Measurements from ENCODE around the gene CENPB.

The CENPB gene

DNA sequence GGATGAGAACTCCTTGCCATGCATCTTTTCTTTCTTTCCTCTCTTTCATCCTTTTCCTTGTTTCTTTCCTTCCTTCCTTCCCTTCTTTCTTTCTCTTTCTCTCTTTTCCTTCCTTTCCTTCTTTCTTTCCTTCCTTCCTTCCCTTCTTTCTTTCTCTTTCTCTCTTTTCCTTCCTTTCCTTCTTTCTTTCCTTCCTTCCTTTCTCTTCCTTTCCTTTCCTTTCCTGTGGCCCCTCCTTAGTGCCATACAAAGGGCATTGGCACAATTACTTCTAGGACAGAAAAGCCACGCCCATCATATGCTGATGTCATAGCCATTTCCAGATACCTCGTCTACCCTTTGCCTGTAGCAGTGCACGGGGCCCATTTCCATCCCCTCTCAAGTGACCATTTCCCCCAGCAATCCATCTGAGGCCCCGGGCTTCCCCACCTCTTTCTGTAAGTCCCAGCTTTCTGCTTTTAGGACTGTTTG is 2.2 kb upstream of the CENPB start:
- DNase-seq (ENCODE audit: low read depth, low spot score): no peak

DNA sequence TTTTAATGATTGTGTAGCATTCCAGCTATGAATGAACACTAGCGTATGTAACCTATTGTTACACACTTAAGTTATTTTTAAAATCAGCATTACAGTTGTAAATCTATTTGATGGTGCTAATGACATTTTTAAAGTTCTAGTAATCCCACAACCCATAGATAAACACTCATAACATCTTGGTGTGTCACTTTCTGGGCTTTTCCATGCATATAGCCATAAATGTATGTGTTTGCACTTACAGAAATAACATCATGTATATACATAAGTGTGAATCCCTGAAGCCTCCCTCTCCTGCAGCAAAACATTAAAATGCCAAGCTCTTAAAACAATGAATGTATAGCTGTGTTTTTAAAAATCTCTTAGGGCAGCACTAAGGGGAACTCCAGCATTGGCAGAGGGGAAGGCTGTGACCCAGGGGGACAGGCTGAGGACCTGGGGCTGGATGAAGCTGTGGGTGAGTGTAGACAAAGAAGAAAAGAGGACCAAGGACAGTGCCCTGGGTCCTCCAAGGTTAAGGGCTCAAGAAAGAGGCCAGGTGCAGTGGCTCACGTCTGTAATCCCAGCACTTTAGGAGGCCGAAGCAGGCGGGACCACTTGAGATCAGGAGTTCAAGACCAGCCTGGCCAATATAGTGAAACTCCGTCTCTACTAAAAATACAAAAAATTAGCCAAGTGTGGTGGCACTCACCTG is 929 bp upstream of the CENPB start:
- DNase-seq (ENCODE audit: low read depth, low spot score): no peak

DNA sequence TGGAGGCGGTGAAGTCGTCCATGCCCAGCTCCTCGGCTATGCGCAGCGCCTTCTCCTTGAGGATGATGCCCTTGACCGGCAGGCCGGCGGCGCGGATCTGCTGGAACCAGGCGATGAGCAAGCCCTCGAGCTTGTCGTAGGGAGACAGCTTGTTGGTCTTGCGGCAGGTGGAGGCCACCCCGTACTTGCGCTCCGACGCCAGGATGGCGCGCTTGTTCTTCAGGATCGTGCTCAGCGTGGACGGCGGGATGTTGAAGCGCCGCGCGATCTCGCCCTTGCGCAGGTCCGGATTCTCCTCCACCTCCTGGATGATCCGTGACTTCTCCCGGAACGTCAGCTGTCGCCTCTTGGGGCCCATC is 435 bp downstream of the CENPB start:
- DNase-seq (ENCODE audit: low read depth, low spot score): no peak

DNA sequence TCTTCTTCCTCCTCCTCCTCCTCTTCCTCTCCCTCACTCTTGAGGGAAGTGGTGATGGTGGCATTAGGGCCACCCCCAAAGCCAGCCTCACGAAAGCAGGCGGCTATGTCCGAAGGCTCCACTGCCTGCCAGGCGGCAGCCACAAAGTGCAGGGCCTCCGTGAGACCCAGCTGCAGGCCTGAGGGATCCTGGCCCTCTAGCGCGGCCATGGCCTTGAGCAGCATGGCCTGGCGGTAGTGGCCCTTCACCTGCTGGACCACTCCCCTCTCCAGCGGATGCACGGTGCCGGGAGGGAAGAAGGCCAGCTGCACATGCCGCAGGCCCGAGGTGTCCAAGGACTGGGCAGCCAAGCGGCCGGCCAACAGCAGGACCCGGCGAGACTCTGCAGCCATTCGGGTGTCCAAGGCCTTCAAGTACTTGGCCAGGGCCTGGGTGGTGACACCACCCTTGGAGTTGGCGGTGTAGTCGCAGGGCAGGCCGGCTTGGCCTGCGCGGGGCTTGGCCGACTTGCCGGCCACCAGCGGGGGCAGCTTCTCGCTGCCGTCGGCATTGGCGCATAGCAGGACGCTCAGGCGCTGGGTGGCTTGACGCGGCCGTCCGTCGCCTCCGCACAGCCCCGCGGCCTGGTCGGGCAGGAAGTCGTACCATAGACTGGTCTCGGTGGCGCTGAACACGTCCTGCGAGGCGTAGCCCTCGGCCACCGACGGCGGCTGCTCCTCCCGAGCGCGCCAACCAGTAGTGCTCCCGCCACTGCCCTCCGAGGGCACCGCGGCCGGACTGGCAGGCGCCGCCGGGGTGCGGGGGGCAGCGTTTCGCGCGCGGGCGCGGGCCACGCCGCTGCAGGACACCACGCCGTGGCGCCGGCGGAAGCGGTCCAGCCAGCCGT is 1.1 kb downstream of the CENPB start:
- no peak for DNase-seq (ENCODE audit: low read depth, low spot score)

DNA sequence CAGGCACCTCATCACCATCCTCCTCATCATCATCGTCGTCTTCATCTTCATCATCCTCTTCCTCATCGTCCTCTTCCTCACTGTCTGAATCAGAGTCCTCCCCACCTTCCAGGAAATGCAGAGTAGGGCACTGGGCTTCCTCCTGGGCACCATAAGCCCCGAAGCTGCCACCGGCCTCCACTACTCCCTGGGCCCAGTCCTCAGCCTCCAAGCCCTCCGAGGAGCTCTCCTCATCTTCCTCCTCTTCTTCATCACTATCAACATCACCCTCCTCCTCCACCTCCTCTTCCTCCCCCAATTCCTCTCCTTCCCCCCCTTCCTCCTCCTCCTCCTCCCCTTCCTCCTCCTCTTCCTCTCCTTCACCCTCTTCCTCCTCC is 1.7 kb downstream of the CENPB start:
- no peak for DNase-seq (ENCODE audit: low read depth, low spot score)

DNA sequence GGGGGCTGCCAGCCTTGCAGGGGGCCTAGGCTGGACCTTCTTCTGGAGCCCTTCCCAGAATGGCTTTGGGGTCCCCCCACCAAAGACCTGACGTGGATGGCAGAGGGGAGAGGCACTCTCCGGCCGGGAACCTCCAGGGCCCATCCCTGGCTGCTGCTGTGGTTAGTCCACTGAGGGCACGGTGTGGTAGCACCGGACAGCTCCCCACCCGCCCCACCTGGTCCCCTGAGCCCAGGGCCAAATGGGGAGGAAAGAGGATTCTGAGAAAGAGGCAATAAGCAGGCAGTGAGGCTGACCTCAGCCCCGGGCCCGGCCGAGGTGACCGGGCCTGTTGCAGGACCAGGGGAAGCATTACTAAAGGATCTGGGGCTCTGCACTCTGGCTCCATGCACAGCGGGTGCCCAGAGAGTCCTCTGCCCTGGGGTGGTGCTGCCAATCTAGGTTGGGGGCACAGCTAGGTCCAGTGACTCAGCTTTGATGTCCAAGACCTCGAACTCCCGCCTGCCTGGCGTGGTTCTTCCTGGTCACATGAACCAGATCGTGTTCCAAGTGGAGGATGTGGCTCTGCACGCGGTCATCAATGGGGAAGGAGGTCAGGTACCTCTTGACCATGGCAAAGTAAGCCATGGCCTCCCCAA is 2.2 kb downstream of the CENPB start:
- DNase-seq (ENCODE audit: low read depth, low spot score): no peak

DNA sequence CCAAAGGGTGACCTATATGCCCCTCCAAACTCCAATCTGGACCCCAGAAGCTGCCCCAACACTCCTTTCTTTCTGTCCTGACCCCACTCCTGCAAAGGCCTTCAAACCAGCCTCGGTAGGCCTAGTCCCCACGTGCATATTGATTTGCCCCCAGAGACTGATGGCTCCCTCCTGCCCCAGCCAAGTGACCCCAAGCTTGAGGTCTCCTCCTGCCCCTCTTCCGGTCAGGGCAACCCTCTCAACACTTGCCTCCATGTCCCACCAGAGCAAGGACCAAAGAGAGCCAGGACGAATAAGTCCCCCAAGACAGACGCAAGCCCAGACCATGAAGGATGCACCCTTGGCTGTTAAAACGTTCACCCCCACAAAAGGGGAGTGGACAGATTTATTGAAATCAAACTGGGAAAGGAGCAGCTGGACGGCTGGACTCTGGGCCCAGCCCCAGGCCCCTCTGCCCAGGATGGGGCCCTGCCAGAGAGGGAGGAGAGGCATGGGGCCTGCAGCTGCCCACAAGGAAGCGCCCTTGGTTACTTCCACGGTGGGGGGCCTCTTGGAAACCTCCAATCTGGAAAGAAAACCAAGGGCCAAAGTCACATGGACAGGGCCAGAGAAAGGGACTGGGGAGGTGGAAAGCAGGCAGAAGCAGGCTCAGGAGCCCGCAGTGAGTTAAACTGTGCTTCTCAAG is 2.9 kb downstream of the CENPB start:
- no peak for DNase-seq (ENCODE audit: low read depth, low spot score)

DNA sequence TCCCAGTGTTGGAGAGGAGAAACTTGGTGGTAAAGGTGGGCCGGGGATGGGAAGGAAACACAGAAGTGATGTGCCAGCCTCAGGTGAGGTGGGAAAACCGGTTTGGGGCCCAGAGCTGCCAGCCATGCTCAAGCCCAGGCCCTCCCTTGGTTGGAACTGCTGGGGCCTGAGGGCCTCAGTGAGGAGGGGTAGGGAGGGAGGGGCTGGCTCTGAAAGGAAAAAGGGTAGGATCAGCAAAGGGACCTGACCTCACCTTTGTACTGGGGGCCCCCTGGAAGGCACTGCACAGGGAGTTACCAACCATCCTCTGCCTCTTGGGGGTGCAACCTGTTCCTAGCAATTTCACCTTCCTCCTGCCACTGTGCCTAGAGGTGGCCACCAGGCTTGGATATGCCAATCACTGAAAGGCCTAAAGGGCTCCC is 3.5 kb downstream of the CENPB start:
- DNase-seq (ENCODE audit: low read depth, low spot score): no peak

DNA sequence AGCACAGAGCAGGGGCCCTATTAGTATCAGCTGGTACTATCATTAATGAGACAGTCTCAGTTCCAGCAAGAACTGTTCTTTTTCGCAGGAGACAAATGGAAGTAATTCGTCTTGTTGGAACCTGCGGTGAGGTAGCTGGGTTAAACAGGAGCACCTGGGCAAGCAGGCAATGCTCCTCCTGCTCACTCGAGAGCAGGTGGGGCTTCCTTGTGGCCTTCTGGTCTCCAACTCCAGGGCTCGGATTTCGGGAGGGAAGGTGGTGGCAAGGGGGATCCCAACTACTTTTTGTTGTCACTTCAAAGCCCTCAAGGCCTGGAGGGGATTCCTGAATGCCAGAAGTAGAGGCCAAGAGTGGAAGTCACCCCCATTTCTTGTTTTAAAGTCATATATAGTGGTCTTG is 3.9 kb downstream of the CENPB start:
- DNase-seq (ENCODE audit: low read depth, low spot score): no peak

DNA sequence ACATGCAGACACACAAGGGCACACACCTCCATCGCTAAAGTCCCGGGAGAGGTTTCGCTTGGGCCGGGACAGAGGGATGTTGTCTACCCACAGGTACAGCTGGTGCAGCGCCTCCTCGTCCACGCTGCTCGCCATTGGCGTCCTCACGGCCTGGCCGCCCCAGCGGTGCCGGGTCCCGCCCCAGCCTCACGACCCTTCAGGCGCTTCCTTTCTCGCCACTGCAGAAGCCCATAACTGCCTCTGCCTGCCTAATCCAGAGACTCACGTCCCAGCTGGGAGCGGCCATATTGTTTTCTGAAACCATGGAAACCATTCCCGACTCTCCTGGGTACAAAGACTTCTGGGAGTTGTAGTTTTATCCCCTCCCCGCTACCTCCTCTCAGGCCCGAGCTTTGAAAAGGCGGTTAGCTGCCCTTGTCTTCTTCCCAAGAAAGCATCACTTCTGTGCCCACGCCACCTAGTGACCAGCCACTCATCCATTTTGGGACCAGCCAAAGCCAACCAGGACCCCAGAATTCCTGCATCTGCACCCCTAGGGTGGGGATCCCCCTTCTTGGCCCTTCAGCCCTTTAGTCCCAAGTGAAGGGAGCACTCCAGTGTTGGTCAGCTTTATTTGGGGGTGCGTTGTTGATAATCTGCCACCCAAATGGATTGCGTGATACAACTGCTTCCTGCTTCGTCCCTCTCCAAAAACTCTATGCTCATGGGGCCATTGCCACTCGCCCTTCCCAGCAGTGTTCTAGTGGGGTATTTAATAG is 5.2 kb downstream of the CENPB start, which contains the start of gene SPEF1:
Gene SPEF1, minus strand, starts transcription at position 296 of the 758 bp plus-strand sequence. Its CDS starts 161 bp downstream, at position 135.
- peak; percentile 60 for DNase-seq (ENCODE audit: low read depth, low spot score)

DNA sequence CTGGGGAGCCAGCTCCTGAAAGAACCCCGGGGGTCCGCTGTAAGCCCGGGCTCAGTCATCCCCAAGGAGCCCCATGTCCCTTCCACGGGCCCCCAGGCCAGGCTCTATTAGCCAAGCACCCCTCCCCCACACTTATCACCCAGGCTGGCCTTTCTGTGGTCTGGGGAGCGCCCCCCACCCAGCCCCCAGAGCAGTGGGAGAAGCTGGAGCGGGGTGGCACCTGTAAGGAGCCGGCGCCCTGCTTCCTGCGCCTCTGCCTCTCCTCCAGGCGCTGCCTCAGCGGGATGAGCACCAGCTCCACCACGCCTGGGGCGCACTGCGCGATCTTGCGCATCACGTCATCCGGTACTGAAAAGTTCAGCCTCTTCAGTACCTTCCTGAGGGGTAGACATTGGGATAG is 7.6 kb downstream of the CENPB start:
- no peak for DNase-seq (ENCODE audit: low read depth, low spot score)

DNA sequence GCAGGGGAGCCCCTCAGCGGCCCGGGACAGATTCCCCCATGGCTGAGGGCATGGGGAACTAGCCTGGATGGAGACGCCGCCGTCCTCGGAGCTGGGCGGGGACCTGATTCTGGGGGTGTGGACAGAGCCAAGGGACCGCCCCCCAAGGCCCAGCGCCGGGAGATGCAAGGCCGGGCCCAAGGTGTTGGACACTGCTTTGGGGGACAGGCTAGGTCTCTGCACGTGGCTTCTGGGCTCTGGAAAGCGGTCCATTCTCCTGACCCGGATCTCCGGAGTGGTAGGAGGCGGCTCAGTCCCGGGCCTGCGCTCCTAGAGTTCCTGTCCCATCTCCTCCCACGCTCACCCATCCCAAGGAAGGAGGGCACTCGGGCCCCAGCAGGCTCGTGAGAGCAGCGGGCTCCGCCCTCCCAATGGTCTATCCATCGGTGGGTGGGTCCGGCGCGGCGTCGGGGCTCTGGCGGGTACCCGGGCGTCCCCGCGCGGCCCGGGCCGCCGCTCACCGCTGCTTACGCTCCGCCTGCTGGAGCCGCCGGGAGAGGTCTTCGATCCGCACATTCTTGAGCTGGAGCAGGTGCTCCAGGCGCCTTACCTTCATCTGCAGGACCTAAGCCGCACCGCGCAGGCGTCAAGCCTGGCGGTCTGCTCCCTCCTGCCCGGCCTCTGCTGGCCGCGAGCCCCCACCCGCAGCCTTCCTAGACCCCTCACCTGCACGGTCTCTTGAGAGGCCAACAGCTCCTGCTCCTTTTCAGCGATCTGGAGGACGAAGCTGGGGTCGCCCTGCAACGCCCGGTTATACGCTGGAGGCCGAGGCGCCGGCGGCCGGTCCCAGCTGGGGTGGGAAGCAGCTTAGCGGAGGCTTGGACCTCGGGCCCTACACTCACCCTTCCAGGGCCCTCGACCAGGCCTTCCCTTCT is 8.6 kb downstream of the CENPB start:
- no peak for DNase-seq (ENCODE audit: low read depth, low spot score)

DNA sequence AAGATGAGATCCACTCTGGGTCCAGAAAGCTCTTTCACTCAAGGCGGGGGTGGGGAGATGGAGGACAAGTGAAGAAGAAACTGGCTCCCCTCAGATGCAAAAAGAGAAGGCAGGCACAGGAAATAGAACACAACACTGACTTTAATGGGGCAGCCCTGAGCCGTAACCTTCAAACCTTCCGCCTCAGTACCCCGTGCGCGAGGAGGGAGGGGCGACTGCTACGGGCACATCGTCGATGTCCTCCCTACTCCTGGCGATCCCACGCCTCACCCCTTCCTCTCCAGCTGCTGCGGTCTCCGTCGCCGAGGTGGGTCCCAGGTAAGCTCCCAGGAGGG is 9.2 kb downstream of the CENPB start:
- DNase-seq (ENCODE audit: low read depth, low spot score): no peak

DNA sequence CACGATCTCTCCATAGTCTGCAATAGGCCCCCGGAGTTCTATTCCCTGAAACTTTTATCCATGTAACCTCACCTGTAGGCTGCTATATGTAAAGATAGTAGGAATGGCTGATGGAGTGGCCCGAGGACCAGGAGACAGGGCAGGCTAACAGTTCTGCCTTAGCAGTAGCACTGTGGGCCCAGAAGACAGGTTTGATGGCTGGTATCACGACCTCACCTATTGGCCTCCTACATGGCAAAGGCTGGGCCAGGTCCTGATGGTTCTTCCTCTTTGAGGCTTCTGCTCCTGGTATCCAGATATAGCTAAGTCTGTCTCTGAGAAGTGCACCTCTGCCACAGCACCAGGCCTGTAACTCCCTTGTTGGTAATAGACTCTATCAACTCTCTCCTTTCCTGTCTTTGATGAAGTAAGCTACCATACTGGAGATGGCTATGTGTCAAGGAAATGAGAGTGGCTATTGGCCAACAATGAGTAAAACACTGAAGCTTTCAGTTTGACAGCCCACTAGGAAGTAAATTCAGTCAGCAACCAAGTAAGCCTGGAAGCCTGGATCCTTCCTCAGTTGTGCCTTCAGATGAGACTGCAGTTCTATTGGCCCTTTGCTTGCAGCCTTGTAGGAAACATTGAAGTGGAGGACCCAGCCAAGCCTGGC is 11.0 kb downstream of the CENPB start:
- no peak for DNase-seq (ENCODE audit: low read depth, low spot score)

DNA sequence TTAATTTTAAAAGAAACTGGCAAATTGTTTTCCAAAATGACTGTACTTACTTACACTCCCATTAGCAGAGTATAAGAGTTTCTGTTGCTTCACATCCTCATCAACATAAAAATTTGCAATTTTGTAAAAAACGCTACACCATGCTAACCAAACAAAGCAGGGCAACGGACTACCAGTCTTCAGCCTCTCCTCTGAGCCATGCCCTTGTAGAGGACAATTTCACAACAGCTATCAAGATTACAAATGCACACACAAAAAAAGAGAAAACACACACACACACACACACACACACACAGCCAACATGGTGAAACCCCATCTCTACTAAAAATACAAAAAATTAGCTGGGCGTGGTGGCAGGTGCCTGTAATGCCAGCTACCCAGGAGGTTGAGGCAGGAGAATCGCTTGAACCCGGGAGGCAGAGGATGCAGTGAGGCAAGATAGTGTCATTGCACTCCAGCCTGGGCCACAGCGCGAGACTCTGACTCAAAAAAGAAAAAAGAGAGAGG is 14.9 kb downstream of the CENPB start:
- no peak for DNase-seq (ENCODE audit: low read depth, low spot score)

DNA sequence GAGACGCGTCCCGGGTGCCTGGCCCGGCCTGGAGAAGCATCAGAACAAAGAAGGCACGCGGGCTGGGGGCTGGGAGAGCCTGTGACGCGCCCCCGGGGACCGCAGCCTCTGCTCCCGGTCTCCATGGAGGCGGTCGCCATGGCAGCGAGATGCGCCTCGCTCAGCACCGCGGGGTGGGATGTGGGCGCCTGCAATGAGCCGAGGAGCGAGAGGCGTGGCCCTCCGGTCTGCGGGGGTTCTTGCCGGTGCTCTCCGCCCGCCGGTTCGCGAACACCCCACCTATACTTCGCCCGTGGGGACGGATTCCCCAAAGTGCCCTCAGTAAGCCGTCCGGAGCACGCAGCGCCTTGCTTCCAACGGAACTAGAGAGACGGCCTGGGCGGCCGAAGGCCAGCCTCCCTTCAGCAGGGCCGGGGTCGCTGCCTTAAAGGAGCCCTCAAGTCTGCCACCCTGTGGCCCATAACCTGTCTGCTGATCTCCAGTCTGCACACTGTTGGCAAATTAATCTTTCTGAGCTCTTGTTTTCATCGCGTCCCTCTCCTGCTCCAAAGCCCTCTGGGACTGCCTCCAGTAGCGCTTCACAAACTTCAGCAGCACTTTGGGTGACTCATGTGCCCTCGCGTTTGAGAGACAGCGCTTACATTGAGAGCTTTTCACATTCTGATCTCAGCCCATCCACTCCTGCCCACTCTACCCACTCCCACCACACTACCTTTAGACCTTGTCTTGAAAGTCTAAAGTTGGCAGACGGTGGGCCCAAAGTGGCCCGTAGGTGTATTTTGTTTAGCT is 18.0 kb downstream of the CENPB start:
- DNase-seq (ENCODE audit: low read depth, low spot score): no peak

DNA sequence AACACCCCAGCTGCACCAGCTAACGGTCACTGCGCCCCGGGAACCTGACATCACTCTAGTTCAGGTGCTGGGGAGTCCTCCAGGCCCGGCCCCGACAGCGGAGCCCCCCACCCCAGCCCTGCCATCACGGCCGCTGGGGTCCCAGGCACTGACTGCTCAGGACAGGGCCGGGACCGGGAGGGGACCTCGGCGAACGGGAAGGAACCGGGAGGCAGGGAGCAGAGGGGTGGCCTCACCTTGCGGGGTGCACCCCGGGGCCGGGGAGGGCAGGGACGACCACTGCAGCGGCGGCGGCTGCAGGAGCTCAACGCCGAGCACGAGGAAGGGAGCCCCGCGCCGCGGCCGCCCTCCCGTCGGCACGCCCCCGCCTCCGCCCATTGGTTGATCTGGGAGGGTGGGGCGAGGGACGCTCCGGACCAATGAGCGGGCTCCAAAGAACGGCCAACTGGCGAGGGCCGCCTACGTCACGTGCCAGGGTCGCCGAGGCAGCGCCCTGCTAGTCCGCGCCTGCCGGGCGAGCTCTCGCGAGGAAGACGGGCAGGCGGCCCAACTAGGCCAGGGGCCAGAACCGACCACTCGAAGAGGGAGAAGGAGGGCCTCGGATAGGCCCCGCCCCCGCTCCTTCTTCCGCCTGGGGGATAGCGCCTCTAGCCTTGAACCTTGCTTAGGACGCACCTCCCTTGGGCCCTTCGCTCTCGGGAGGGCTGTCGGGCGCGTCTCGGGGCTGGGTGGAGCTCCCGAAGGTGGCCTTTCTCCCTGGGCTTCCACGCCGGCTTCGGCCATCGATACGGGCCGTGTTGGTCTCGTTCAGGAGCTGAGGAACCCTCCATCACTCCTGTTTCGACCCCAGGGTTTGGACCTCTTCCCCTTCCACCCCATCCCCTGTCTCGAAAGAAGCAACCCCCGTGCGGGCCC is 18.9 kb downstream of the CENPB start, which contains the start of gene ADISSP:
Gene ADISSP, minus strand, starts transcription at position 327 of the 915 bp plus-strand sequence. CDS start 7,653 bp downstream, outside the sequence.
- DNase-seq (ENCODE audit: low read depth, low spot score): peak; percentile 94

DNA sequence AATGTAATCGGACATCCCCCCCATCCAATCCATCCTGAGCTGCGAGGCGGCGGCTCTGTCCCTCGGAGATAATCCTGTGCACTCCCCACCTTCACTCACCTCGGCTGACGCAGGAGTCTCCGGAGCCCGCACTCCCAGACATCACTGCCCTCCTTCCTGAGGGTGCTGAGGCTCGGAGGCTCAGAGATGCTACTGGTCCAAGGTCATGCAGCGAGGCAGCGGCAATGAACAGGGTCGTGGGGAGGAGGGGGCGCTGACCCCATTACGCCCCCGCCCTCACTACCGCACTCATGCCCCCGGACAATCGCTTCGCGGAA is 19.5 kb downstream of the CENPB start:
- no peak for DNase-seq (ENCODE audit: low read depth, low spot score)
